GM06990 (cell line): ENCODE results near the gene TTC33.

ENCODE experiments used
- DNase-seq: peaks from one replicate; pipeline ENCODE4 v3.0.0-alpha.2; 2011; ENCODE audit not compliant: insufficient read length; ENCODE audit errors: extremely low read depth
- H3K27me3 ChIP-seq: replicated peaks from 2 replicates; pipeline ENCODE4 v1.6.0; 2011; ENCODE audit warnings: low read length; ENCODE audit not compliant: control insufficient read depth, insufficient read depth
- H3K36me3 ChIP-seq: 2 replicates; pipeline ENCODE4 v1.5.1; 2011; ENCODE audit warnings: low read length; ENCODE audit not compliant: control insufficient read depth, insufficient read depth
- H3K4me3 ChIP-seq: replicated peaks from 2 replicates; pipeline ENCODE4 v1.5.1; 2011; ENCODE audit warnings: low read depth, mild to moderate bottlenecking, control low read depth, low read length
- TF ChIP-seq, protein P1 (sequence below): IDR thresholded peaks from 2 replicates; pipeline ENCODE4 v1.5.1; 2011; ENCODE audit warnings: low read length, control low read depth, mild to moderate bottlenecking, inconsistent platforms; ENCODE audit not compliant: insufficient read depth, poor library complexity, severe bottlenecking

TTC33 gene

DNA sequence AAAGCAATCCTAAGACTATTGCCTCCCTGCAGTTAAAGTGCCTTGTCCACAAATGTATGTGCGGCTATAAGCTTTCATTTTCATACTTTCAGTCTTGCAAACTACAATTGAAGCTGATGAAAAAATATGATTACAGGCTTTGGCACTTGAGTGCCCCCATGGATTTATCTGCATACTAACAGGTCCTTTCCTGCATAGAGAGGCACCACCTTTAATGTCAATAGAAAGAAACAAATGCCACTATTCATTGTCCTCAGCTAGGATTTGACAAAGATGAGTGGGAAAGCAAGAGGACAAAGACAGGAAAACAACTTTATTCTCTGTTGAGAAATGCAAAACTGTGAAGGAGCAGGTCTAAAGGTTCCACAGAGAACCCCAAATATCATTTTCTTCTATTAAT lies 201.7 kb downstream of the TTC33 start:
- no peaks in the 10 kb centered on the region for H3K36me3 ChIP-seq
- no peak overlapping the region for H3K4me3 ChIP-seq
- TF ChIP-seq, protein P1, sequence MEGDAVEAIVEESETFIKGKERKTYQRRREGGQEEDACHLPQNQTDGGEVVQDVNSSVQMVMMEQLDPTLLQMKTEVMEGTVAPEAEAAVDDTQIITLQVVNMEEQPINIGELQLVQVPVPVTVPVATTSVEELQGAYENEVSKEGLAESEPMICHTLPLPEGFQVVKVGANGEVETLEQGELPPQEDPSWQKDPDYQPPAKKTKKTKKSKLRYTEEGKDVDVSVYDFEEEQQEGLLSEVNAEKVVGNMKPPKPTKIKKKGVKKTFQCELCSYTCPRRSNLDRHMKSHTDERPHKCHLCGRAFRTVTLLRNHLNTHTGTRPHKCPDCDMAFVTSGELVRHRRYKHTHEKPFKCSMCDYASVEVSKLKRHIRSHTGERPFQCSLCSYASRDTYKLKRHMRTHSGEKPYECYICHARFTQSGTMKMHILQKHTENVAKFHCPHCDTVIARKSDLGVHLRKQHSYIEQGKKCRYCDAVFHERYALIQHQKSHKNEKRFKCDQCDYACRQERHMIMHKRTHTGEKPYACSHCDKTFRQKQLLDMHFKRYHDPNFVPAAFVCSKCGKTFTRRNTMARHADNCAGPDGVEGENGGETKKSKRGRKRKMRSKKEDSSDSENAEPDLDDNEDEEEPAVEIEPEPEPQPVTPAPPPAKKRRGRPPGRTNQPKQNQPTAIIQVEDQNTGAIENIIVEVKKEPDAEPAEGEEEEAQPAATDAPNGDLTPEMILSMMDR, result no peak
- no peaks in the 10 kb centered on the region for H3K27me3 ChIP-seq
- DNase-seq, result no peak

DNA sequence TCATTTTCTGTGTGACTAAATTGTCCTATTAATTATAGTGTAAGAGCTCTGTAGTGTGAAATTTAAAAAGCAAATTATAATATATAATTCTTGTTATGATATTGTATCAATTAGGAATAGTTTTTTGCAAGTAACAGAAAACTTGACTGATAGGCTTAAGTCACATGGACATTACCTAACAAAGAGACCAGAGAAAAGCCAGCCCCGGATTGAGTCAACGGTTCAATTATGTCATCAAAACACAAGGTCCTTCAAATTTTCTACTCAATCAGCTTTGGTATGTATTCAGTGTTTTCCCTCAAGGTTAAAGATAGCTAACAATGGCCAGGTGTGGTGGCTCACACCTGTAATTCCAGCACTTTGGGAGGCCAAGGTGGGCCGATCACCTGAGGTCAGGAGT lies 202.8 kb downstream of the TTC33 start:
- H3K4me3 ChIP-seq, result no peak overlapping the region
- no peaks in the 10 kb centered on the region for H3K36me3 ChIP-seq
- DNase-seq, result no peak
- no peaks in the 10 kb centered on the region for H3K27me3 ChIP-seq
- TF ChIP-seq, protein P1, result no peak

DNA sequence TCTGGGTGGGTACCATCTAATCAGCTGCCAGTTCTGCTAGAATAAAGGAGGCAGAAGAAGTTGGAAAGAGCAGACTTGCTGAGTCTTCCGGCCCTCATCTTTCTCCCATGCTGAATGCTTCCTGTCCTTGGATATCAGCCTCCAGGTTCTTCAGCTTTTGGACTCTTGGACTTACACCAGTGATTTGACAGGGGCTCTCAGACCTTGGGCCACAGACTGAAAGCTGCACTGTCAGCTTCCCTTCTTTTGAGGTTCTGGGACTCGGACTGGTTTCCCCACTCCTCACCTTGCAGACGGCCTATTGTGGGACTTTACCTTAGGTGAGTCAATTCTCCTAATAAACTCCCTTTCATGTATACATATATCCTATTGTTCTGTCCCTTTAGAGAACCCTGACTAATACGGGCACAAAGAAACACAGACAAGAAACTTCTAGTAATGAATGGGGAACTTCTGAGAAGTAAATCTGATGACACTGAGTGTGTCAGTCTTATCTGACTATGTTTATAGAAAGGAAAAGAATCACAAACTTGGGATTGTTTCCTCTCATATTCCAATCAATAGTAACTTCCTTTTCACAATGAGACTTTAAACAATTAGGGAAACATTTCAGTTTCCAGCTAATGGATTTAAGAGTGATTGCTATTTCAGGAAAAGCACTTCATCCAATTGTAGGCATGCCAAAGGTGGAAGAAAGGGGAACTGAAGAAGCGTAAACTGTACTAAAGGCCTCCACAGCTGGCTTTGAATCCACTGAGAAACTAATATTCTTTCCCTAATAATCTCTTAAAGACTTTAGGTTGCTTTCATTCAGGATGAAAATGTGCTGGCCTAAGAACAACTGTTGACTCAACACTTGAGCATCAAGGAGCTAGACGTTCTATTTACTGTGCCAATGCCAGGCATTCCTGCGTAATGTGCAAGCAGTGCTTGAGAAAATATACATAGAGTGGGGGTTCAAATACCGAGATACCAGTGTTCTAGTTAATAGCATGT lies 204.0 kb downstream of the TTC33 start:
- no peaks in the 10 kb centered on the region for H3K27me3 ChIP-seq
- no peak for DNase-seq
- no peak overlapping the region for H3K4me3 ChIP-seq
- no peaks in the 10 kb centered on the region for H3K36me3 ChIP-seq
- TF ChIP-seq, protein P1, result no peak

DNA sequence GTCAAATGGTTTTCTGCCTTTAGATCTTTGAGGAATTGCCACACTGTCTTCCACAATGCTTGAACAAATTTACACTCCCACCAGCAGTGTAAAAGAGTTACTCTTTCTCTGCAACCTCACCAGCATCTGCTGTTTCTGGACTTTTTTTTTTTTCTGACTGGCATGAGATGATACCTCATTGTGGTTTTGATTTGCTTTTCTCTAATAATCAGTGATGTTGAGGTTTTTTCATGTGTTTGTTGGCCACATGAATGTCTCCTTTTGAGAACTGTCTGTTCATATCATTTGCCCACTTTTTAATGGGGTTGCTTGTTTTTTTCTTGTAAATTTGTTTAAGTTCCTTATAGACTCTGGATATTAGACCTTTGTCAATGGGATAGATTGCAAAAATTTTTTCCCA lies 205.3 kb downstream of the TTC33 start:
- TF ChIP-seq, protein P1, result no peak
- no peak for DNase-seq
- Histone ChIP-seq H3K4me3 (no peak overlapping the region), H3K36me3 (no peaks in the 10 kb centered on the region), H3K27me3 (no peaks in the 10 kb centered on the region)

DNA sequence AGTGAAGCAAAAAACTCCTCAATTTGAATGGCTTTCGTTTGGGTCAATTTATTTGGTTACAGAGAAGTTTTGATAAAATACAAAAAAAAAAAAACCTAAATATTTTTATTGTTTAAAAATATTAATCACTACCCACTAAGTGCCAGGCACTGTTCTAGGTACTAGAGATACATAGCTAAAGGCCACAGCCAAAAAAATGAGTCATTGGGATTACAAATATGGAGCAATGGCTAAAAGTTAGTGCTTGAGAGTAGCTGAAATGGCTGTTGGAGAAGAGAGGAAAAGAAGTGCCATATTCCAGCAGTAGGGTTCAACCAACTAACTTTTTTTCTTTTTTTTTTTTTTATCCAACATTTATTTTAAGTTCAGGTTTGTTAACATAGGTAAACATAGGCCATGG lies 206.1 kb downstream of the TTC33 start:
- TF ChIP-seq, protein P1, result no peak
- Histone ChIP-seq H3K27me3 (no peaks in the 10 kb centered on the region), H3K36me3 (no peaks in the 10 kb centered on the region), H3K4me3 (no peak overlapping the region)
- no peak for DNase-seq
